Heart left ventricle (tissue), 13 donors: ENCODE measurements around the gene AAMP.

Source experiments
- CTCF ChIP-seq, 12 donors: fragments of 200-600 bp; sonication (generic) in 4 of 12; IDR thresholded peaks; one replicate each; pipeline versions ENCODE4 v1.5.0 to v1.8.0; 2018 to 2022; ENCODE audit warnings: antibody characterized with exemption in 12 of 12, mild to moderate bottlenecking in 5 of 12
- POLR2A ChIP-seq, 2 donors: fragments of 450-650 bp; IDR thresholded peaks; one replicate each; pipeline ENCODE4 v1.6.1; 2017; ENCODE audit warnings: antibody characterized with exemption in 2 of 2, mild to moderate bottlenecking in 2 of 2, moderate library complexity in 2 of 2
- donor health status: ischemic (EF 13 %, LVEDD 7.1; RV severe dilation, severe dysfunction).
- donor health status: DM: no; HTN: yes; CAD: no.
- donor health status: DM: no; HTN: no; CAD: no.
- donor health status: ischemic (EF 25% LVEDD 6.9; RV normal size, moderate dysfunction).
- donor health status: ischemic (EF 25% LVEDD 5.7; RV mildly dilated, moderate dysfunction).
- donor health status: ischemic (EF 35%, LVEDD 5.7; RV mildly dilated, moderate dysfunction).
- donor health status: nonischemic (EF 11% LVEDD 7.7; RV severe dilation, severe dysfunction).
- donor health status: DM: yes; HTN: yes; CAD: no.
- donor health status: PGD.
- donor health status: ischemic (EF 29% LVEDD 5.4; RV normal size, mild dysfunction).
- donor health status: nonischemic (EF 23%, LVEDD 6.1; RV moderate dilation, normal function).

- TF ChIP-seq CTCF (IDR thresholded peaks at IDR 0.05) (no peak), POLR2A (IDR thresholded peaks at IDR 0.05) (no peak)
These were observed 47.3 kb upstream of the AAMP start for GRCh38 chr2:218317303-218317630.
